HCT116 (cell line): ENCODE data around the gene OCRL. TPM values are rescaled to one million over a fixed set of nuclear protein-coding genes. Genes with fewer than 3 reads are reported as not detected.

ENCODE experiments used
- ATAC-seq: fragments of 200-7000 bp; cut with Tn5 transposase; 2 replicates; pipeline ENCODE4 v1.9.1; 2020; ENCODE audit warnings: mild to moderate bottlenecking, moderate library complexity
- BruUV-seq: library from RNA; stranded (reverse); fragments of 400-500 nt; replicated peaks from 2 replicates; lab custom pipeline; 2021; lab: Mats Ljungman, UMichigan
- CTCF ChIA-PET: fragments of 300-600 bp; sonication (Branson Sonifier 250); formaldehyde crosslinking; loops from one replicate; lab custom pipeline; 2021; ENCODE audit warnings: antibody characterized with exemption; lab: Charles Lee
- POLR2A ChIA-PET: fragments of 300-600, 350-600 bp; sonication (Branson Sonifier 250); formaldehyde crosslinking; loops from one replicate; lab custom pipeline; 2021; ENCODE audit warnings: antibody characterized with exemption; lab: Charles Lee
- RAD21 ChIA-PET, 2 experiments: fragments of 300-600 bp; sonication (Branson Sonifier 250); formaldehyde crosslinking; loops; one replicate each; lab custom pipeline; 2023; ENCODE audit warnings: low total read pairs in 2 of 2; ENCODE audit not compliant: uncharacterized antibody in 2 of 2, unreplicated experiment in 2 of 2, low non-redundant PET in 1 of 2; lab: Charles Lee
- DNase-seq: peaks from one replicate; pipeline ENCODE4 v3.0.0-alpha.2; 2010; ENCODE audit warnings: low read depth, low spot score
- H2AFZ ChIP-seq: fragments of 200-600 bp; shearing (Covaris generic), sonication (generic); 2 replicates; pipeline ENCODE4 v1.6.1; 2017; ENCODE audit warnings: low read depth, mixed run types, mixed read lengths, antibody characterized with exemption, low read length; ENCODE audit not compliant: poor library complexity, severe bottlenecking
- H3K27ac ChIP-seq: 2 replicates; pipeline ENCODE4 v1.5.1; 2012; ENCODE audit warnings: low read depth, low read length
- H3K27me3 ChIP-seq: fragments of 200-600 bp; sonication (generic); 2 replicates; pipeline ENCODE4 v1.6.1; 2016; ENCODE audit warnings: mixed run types, low read length, mixed read lengths; ENCODE audit not compliant: insufficient read depth
- H3K36me3 ChIP-seq, 2 experiments: fragments of 200-500 bp in 1 of 2; fragments of 200-600 bp in 1 of 2; sonication (Bioruptor generic) in 1 of 2; sonication (generic) in 1 of 2; 2 replicates each; pipeline versions ENCODE4 v1.5.1 to v1.6.1; 2014 to 2016; ENCODE audit warnings: low read length in 2 of 2, inconsistent platforms in 1 of 2, mixed read lengths in 1 of 2, mixed run types in 1 of 2; ENCODE audit not compliant: insufficient read depth in 2 of 2, control insufficient read depth in 1 of 2
- H3K4me1 ChIP-seq, 2 experiments: fragments of 200-600 bp in 1 of 2; sonication (generic) in 1 of 2; 2 replicates each; pipeline versions ENCODE4 v1.5.1 to v1.6.1; 2012 to 2017; ENCODE audit warnings: low read length in 2 of 2, inconsistent platforms in 1 of 2, mild to moderate bottlenecking in 1 of 2, mixed read lengths in 1 of 2, mixed run types in 1 of 2, moderate library complexity in 1 of 2; ENCODE audit not compliant: insufficient read depth in 2 of 2, control insufficient read depth in 1 of 2
- H3K4me2 ChIP-seq: fragments of 200-600 bp; sonication (generic); 2 replicates; pipeline ENCODE4 v1.6.1; 2017; ENCODE audit warnings: mixed run types, low read length, mixed read lengths
- H3K4me3 ChIP-seq, 2 experiments: fragments of 200-600 bp in 1 of 2; sonication (generic) in 1 of 2; replicated peaks in 1 of 2; 2 replicates each; pipeline ENCODE4 v1.5.1; 2011 to 2016; ENCODE audit warnings: low read length in 2 of 2, control low read depth in 1 of 2, low read depth in 1 of 2, mild to moderate bottlenecking in 1 of 2, mixed read lengths in 1 of 2, mixed run types in 1 of 2
- H3K79me2 ChIP-seq: fragments of 200-600 bp; sonication (generic); 2 replicates; pipeline ENCODE4 v1.6.1; 2017; ENCODE audit warnings: mild to moderate bottlenecking, mixed run types, low read length, moderate library complexity, mixed read lengths; ENCODE audit not compliant: insufficient read depth
- H3K9ac ChIP-seq: fragments of 200-600 bp; sonication (generic); 2 replicates; pipeline ENCODE4 v1.6.1; 2016; ENCODE audit warnings: low read length, mixed read lengths
- H3K9me2 ChIP-seq: fragments of 200-600 bp; sonication (generic), shearing (Covaris generic); 2 replicates; pipeline ENCODE4 v1.6.1; 2017; ENCODE audit warnings: mixed run types, mild to moderate bottlenecking, moderate library complexity; ENCODE audit not compliant: insufficient read depth
- H3K9me3 ChIP-seq, 2 experiments: fragments of 200-500 bp in 1 of 2; fragments of 200-600 bp in 1 of 2; sonication (Bioruptor generic) in 1 of 2; sonication (generic) in 1 of 2; 2 replicates each; pipeline ENCODE4 v1.6.1; 2014 to 2017; ENCODE audit warnings: low read length in 2 of 2, mixed read lengths in 2 of 2, inconsistent platforms in 1 of 2, low read depth in 1 of 2, mild to moderate bottlenecking in 1 of 2, mixed run types in 1 of 2, moderate library complexity in 1 of 2; ENCODE audit not compliant: control insufficient read depth in 1 of 2, insufficient read depth in 1 of 2
- H4K20me1 ChIP-seq: fragments of 200-600 bp; sonication (generic), shearing (Covaris generic); 2 replicates; pipeline ENCODE4 v1.6.1; 2017; ENCODE audit warnings: mixed run types, mild to moderate bottlenecking, moderate library complexity; ENCODE audit not compliant: insufficient read depth
- CBX3 ChIP-seq: IDR thresholded peaks from 2 replicates; pipeline ENCODE4 v1.6.1; 2012; ENCODE audit warnings: low read depth
- CTCF ChIP-seq, 3 experiments: fragments of 200-600 bp in 1 of 3; sonication (generic) in 1 of 3; IDR thresholded peaks in 2 of 3; conservative IDR thresholded peaks in 1 of 3; 2 replicates each; pipeline ENCODE4 v1.5.1; 2012 to 2017; ENCODE audit warnings: low read depth in 2 of 3, low read length in 2 of 3, antibody characterized with exemption in 1 of 3, borderline replicate concordance in 1 of 3, control low read depth in 1 of 3, mild to moderate bottlenecking in 1 of 3, mixed read lengths in 1 of 3, mixed run types in 1 of 3, moderate library complexity in 1 of 3; ENCODE audit not compliant: insufficient read depth in 1 of 3
- EZH2phosphoT487 ChIP-seq: fragments of 200-600 bp; IDR thresholded peaks from 2 replicates; pipeline ENCODE4 v1.6.1; 2018; ENCODE audit warnings: antibody characterized with exemption, borderline replicate concordance
- POLR2AphosphoS5 ChIP-seq: IDR thresholded peaks from 2 replicates; pipeline ENCODE4 v1.6.1; 2011; ENCODE audit warnings: mild to moderate bottlenecking, low read depth, low read length, moderate library complexity
- RAD21 ChIP-seq: IDR thresholded peaks from 2 replicates; pipeline ENCODE4 v1.6.1; 2012; ENCODE audit warnings: low read depth, mild to moderate bottlenecking
- REST ChIP-seq: IDR thresholded peaks from 2 replicates; pipeline ENCODE4 v1.6.1; 2012; ENCODE audit warnings: low read depth
- intact Hi-C: fragments of 100-400 bp; cut with micrococcal nuclease; formaldehyde crosslinking; loops from 2 replicates; pipeline ENCODE4 v1.10.0; 2022
- total RNA-seq: library from RNA; stranded (reverse); gene quantifications from one replicate; pipeline ENCODE4 v1.2.1, GENCODE V29; 2021; ENCODE audit not compliant: unreplicated experiment

The OCRL gene
- total RNA-seq, 1 experiment from 2014 or later = 19.8 TPM

GRCh38 chrX:129585167-129585566 lies 45.1 kb downstream of the OCRL start:
- DNase-seq (no peak), ATAC-seq (no peak)
- Histone ChIP-seq H3K9me2 (no peaks in the 10 kb centered on the region), H3K79me2 (no peaks in the 10 kb centered on the region), H3K4me1 (no peaks in the 10 kb centered on the region), H4K20me1 (no peaks in the 10 kb centered on the region), H3K4me3 (no peak overlapping the region), H2AFZ (no peak overlapping the region), H3K4me2 (no peak overlapping the region), H3K9me3 (no peaks in the 10 kb centered on the region), H3K36me3 (no peaks in the 10 kb centered on the region; a peak in 1 of 4 replicates), H3K27ac (no peak overlapping the region), H3K27me3 (no peaks in the 10 kb centered on the region), H3K9ac (no peak overlapping the region)
- no peak for TF ChIP-seq POLR2AphosphoS5
- TF ChIP-seq CTCF (IDR thresholded peaks at IDR 0.05 in 2 of 3, conservative IDR thresholded peaks at IDR 0.05 in 1 of 3; ENCODE audit: borderline replicate concordance in 1 of 3, insufficient read depth in 1 of 3, low read depth in 2 of 3, low read length in 2 of 3) = no peak
- TF ChIP-seq EZH2phosphoT487 = no peak
- no peak for TF ChIP-seq REST
- TF ChIP-seq CBX3 = no peak
- no peak for TF ChIP-seq RAD21
- POLR2A ChIA-PET = no interaction called here
- intact Hi-C loops = no loop called here
- CTCF ChIA-PET = no interaction called here
- RAD21 ChIA-PET = no interaction called here
- BruUV-seq = no TSS peak
